Psoas muscle (tissue), 8 donors: ENCODE results near the gene TSC22D3. TPM values are rescaled to one million over a fixed set of nuclear protein-coding genes. Genes with fewer than 3 reads are reported as not detected.
"Not testable (repeated sequence)": the region's sequence is repeated elsewhere in the genome, so short reads cannot be mapped to it uniquely, and the experiment has no call there.

Experiments used
- ATAC-seq, 4 donors: fragments of 200-7000 bp; cut with Tn5 transposase; one replicate each; pipeline ENCODE4 v1.9.1; 2020; ENCODE audit warnings: moderate library complexity in 3 of 4, mild to moderate bottlenecking in 2 of 4
- DNase-seq, 2 donors: peaks; one replicate each; pipeline ENCODE4 v3.0.0-alpha.2; 2020
- H3K27ac ChIP-seq: fragments of 200-600 bp; one replicate; pipeline ENCODE4 v1.8.0; 2022
- H3K27me3 ChIP-seq, 3 donors: fragments of 200-600 bp in 1 of 3; one replicate each; pipeline versions ENCODE4 v1.6.1 to v1.8.0; 2013 to 2022; ENCODE audit warnings: low read length in 2 of 3, mild to moderate bottlenecking in 2 of 3, moderate library complexity in 1 of 3; ENCODE audit not compliant: insufficient read depth in 3 of 3
- H3K36me3 ChIP-seq, 2 donors: fragments of 200-600 bp in 1 of 2; one replicate each; pipeline versions ENCODE4 v1.6.1 to v1.8.0; 2013 to 2022; ENCODE audit warnings: low read depth in 1 of 2, mild to moderate bottlenecking in 1 of 2, moderate library complexity in 1 of 2; ENCODE audit not compliant: insufficient read depth in 1 of 2
- H3K4me1 ChIP-seq: fragments of 200-600 bp; one replicate; pipeline ENCODE4 v1.8.0; 2022
- H3K4me3 ChIP-seq: fragments of 200-600 bp; one replicate; pipeline ENCODE4 v1.8.0; 2022; ENCODE audit warnings: mild to moderate bottlenecking
- H3K9me3 ChIP-seq: fragments of 200-600 bp; one replicate; pipeline ENCODE4 v1.8.0; 2022
- CTCF ChIP-seq: fragments of 200-600 bp; IDR thresholded peaks from one replicate; pipeline ENCODE4 v1.8.0; 2022; ENCODE audit warnings: antibody characterized with exemption
- WGBS, 3 donors: extraction: QIAGEN DNeasy Blood & Tissue Kit; methylation state at CpG; one replicate each; pipeline versions ENCODE4 v1.1.6 to v1.1.7; 2013; 5-methylcytosine and 5-hydroxymethylcytosine counted together
- intact Hi-C, 2 donors: fragments of 100-400 bp; cut with DNase I; formaldehyde crosslinking; loops; one replicate each; pipeline versions ENCODE4 v1.11.0 to v1.14.2; 2022
- polyA plus RNA-seq, 3 donors: library from polyadenylated mRNA; stranded (reverse); fragments of 200-250 nt; gene quantifications; one replicate each; pipeline ENCODE4 v1.2.3, GENCODE V29; 2013
- total RNA-seq, 4 donors: library from RNA; stranded (reverse); fragmentation: NEBNext Ultra II Directional in 2 of 4; extraction: Animal tissue kit (Norgen Biotek cat#: 25700) in 2 of 4; gene quantifications; one replicate each; pipeline versions ENCODE4 v1.2.1 to v1.2.4, GENCODE V29; 2021 to 2023
- donor health status: healthy with polysubstance abuse.
- donor health status: DM: no; HTN: no; CAD: no; lungs with moderate emphysema.
- donor health status: Bipolar disorder and iron deficiency.
- donor health status: healthy.
- donor health status: DM: yes; HTN: yes; CAD: no.
- donor health status: DM: no; HTN: no; CAD: no.
- donor health status: DM: no; HTN: no; CAD: no.
- donor health status: DM: yes; HTN: yes; CAD: no.

The TSC22D3 gene
- total and polyA plus RNA-seq, 7 donors = 23.7 to 1,236 (median 310) TPM

- DNase-seq = no peak
- peak in 2 of 4 donors; percentile 59 to 74 for ATAC-seq
- intact Hi-C loops = no loop called here
Measured at GRCh38 chrX:107691024-107691448, 84.6 kb downstream of the TSC22D3 start.

GRCh38 chrX:107687445-107687844 is 88.1 kb downstream of the TSC22D3 start:
- Histone ChIP-seq H3K4me3 (no peak overlapping the region), H3K4me1 (peaks cover 16% of the 10 kb centered on the region), H3K27ac (no peak overlapping the region), H3K9me3 (no peaks in the 10 kb centered on the region), H3K27me3 (peaks cover 0 to 10% (median 0%) of the 10 kb centered on the region in 3 donors), H3K36me3 (no peaks in the 10 kb centered on the region)
- TF ChIP-seq CTCF = no peak
- ATAC-seq = no peak
- 64 to 82% (median 80%) methylated on average over 3 of the region's 3 CpGs for WGBS, 3 donors
- DNase-seq = no peak
- intact Hi-C loops = no loop called here

More at GRCh38 chrX:107691024-107691448, 84.6 kb downstream of the TSC22D3 start:
- H3K36me3 ChIP-seq = no peaks in the 10 kb centered on the region
- 65 to 86% (median 78%) methylated on average over 5 of the region's 5 CpGs for WGBS, 3 donors
- peaks cover 0 to 10% (median 0%) of the 10 kb centered on the region in 3 donors for H3K27me3 ChIP-seq
- no peak overlapping the region for H3K27ac ChIP-seq
- no peaks in the 10 kb centered on the region for H3K9me3 ChIP-seq
- H3K4me1 ChIP-seq = no peaks in the 10 kb centered on the region
- H3K4me3 ChIP-seq = no peak overlapping the region
- no peak for TF ChIP-seq CTCF

- H3K27ac ChIP-seq = no peak overlapping the region
- peaks cover 0 to 10% (median 0%) of the 10 kb centered on the region in 3 donors for H3K27me3 ChIP-seq
- no peak for TF ChIP-seq CTCF
- intact Hi-C loops = no loop called here
- DNase-seq = no peak
- H3K9me3 ChIP-seq = no peaks in the 10 kb centered on the region
- WGBS, 3 donors = 40 to 54% (median 47%) methylated on average over 3 of the region's 3 CpGs
- no peaks in the 10 kb centered on the region for H3K36me3 ChIP-seq
- no peak overlapping the region for H3K4me3 ChIP-seq
- ATAC-seq = no peak
- H3K4me1 ChIP-seq = peaks cover 16% of the 10 kb centered on the region
Measured at GRCh38 chrX:107686792-107687191, 88.8 kb downstream of the TSC22D3 start.

- H3K27ac ChIP-seq = no peak overlapping the region
- 67 to 85% (median 80%) methylated on average over 3 of the region's 3 CpGs for WGBS, 3 donors
- H3K4me1 ChIP-seq = peaks cover 16% of the 10 kb centered on the region
Measured at GRCh38 chrX:107686026-107686425, 89.6 kb downstream of the TSC22D3 start.

GRCh38 chrX:107685586-107685985 is 90.0 kb downstream of the TSC22D3 start:
- peaks cover 16% of the 10 kb centered on the region for H3K4me1 ChIP-seq
- H3K27me3 ChIP-seq, intact Hi-C loops, ATAC-seq, H3K9me3 ChIP-seq, H3K27ac ChIP-seq, DNase-seq, H3K4me3 ChIP-seq, H3K36me3 ChIP-seq: not testable (repeated sequence)
- 88 to 99% (median 95%) methylated on average over 9 of the region's 9 CpGs for WGBS, 3 donors

More at GRCh38 chrX:107686026-107686425, 89.6 kb downstream of the TSC22D3 start:
- H3K36me3 ChIP-seq = no peaks in the 10 kb centered on the region
- H3K27me3 ChIP-seq = peaks cover 0 to 10% (median 0%) of the 10 kb centered on the region in 3 donors
- intact Hi-C loops = no loop called here
- ATAC-seq = no peak
- H3K4me3 ChIP-seq = no peak overlapping the region
- DNase-seq = no peak
- no peaks in the 10 kb centered on the region for H3K9me3 ChIP-seq
- no peak for TF ChIP-seq CTCF
